GM19372 (cell line): ENCODE data around the gene GTPBP4.
"Not testable (repeated sequence)": the region's sequence is repeated elsewhere in the genome, so short reads cannot be mapped to it uniquely, and the experiment has no call there.

Experiments
- ATAC-seq: cut with Tn5 transposase; IDR thresholded peaks from one replicate; pipeline ENCODE4 v1.9.1; 2021; ENCODE audit warnings: mild to moderate bottlenecking, low read depth, moderate library complexity; ENCODE audit not compliant: unreplicated experiment

The GTPBP4 gene

GRCh38 chr10:1050554-1050953 is 62.3 kb downstream of the GTPBP4 start:
- no peak for ATAC-seq

GRCh38 chr10:1054684-1055083 is 66.5 kb downstream of the GTPBP4 start:
- no peak for ATAC-seq

- ATAC-seq: peak; percentile 91
Observed at GRCh38 chr10:1056326-1057105, 68.3 kb downstream of the GTPBP4 start, which contains the start of gene WDR37. Gene WDR37 (plus strand): TSS chr10:1056385. CDS start chr10:1072156, 15,771 bp downstream.

- ATAC-seq: peak; percentile 17
Observed at GRCh38 chr10:1057106-1057657, 68.9 kb downstream of the GTPBP4 start.

- no peak for ATAC-seq
Observed at GRCh38 chr10:1058017-1058416, 69.8 kb downstream of the GTPBP4 start.

- ATAC-seq: no peak
Observed at GRCh38 chr10:1059902-1060301, 71.7 kb downstream of the GTPBP4 start.

GRCh38 chr10:1061930-1062774 is 73.9 kb downstream of the GTPBP4 start:
- no peak for ATAC-seq

- ATAC-seq: no peak
Observed at GRCh38 chr10:1063232-1063865, 75.1 kb downstream of the GTPBP4 start.

GRCh38 chr10:1064964-1065247 is 76.7 kb downstream of the GTPBP4 start:
- ATAC-seq: no peak

- ATAC-seq: not testable (repeated sequence)
Observed at GRCh38 chr10:1066734-1067133, 78.5 kb downstream of the GTPBP4 start.

GRCh38 chr10:1068380-1069361 is 80.4 kb downstream of the GTPBP4 start:
- ATAC-seq: no peak
